ENCODE results near the gene GLB1L2.

Gene GLB1L2

GRCh38 chr11:134387501-134387900 lies 55.7 kb downstream of the GLB1L2 start:
- no peak for FAIRE-seq

- no peak for FAIRE-seq
Measured at GRCh38 chr11:134388590-134388989, 56.8 kb downstream of the GLB1L2 start.

GRCh38 chr11:134389464-134390180 lies 57.8 kb downstream of the GLB1L2 start:
- no peak for FAIRE-seq

- no peak for FAIRE-seq
Measured at GRCh38 chr11:134390706-134391569, 59.1 kb downstream of the GLB1L2 start.

DNA sequence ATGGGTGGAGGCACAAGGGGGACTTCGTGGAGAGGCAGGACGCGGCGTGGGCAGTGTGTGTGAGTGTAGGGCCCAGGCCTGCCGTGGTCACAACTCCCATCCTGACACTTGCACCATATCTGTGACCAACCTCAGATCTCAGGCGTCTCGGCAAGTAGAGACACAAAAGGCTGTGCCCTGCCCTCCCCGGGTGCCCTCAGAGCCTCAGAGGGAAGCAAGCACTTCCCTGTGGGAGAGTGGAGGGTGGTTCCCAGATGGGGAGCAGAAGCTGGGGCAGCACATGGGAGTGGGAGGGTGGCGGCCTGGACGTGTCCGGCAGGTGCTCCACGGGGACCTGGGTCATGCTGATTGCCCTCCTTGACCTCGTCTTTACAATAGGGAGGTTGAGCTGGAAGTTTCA lies 59.9 kb downstream of the GLB1L2 start:
- no peak for FAIRE-seq

DNA sequence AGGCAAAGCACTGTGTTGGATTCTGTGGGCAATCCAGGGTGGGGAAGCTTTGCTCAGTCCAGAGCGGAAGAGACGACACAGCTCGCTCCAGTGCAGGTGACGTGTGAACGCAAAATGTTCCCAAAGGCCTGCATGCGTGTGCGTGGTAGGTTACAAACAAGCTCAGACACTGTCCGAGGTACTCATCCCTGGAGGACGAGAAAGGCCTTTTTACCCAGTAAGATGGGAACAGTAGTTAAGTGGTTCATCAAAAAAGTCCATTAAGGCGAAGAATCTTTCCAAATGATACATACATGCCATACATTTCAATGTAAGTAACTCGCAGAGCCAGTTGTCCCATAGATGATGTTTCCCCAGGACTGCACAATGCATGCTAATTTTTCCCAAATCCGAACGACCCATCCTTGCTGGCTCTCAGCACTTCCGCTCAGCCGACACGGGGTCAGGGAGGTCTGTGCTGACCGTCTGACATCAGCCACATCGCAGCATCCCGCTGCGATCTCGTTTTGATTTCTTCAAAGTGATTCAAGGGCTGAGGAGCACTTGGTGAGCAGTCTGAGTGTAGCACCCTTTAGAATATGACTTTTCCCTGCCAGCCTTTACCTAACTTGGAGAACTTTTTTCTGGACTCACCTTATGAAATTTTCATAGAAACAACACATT lies 61.3 kb downstream of the GLB1L2 start:
- FAIRE-seq: no peak

DNA sequence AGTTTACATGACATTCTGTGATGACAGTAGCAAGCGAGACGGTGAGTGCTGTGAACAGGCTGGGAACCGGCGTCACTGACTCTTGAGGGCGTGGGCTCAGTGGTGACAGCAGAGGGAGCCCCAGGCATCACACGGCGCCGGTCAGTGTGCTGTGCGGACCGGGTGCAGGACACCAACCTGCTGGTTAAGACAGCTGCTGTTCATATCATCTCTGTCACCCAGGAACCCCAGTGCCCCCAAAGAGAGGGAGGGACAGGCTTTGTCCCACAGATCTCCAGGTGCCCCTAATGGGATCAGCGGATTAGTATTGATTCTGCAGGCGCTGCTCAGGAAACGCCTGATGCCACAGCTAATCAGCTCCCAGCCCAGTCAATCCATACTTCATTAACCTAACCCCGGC lies 61.9 kb downstream of the GLB1L2 start:
- no peak for FAIRE-seq

DNA sequence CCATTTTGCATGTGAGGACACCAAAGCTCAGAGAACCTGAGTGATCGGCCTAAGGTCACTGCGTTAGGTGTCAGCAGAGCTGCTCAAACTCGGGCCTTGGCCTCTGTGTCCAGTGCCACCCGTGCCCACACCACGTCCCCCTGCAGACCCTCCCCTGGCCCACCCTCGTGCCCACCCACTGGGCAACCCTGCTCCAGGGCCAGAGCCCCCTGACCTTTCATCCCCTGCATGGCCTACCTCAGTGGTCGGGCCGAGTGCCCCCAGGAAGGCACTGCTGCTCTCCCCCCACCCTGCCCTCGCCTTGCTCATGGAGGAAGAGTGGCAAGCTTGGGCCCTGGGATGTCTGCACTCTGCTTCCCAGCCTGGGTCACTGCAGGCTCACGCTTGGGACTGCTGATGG lies 62.5 kb downstream of the GLB1L2 start:
- no peak for FAIRE-seq

DNA sequence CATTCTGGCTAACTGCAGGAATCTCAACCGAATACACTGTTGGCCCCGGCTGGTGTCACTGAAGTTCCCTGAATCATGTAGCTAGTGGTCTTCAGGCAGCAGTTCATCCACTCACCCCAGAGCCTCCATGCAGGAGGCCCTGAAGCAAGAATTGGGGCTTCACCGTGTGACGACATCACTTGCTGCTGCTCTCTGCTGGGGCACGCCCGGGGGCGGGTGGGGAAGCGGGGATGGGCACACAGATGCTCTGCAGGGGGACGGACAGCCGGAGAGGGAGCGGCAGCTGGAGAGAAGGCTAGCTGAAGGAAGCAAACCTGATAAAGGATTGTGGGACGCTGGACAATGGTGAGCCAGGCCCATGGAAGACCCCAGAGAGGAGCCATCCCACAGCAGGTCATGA lies 63.2 kb downstream of the GLB1L2 start:
- no peak for FAIRE-seq

- FAIRE-seq: no peak
Measured at GRCh38 chr11:134397304-134398078, 65.7 kb downstream of the GLB1L2 start.

- no peak for FAIRE-seq
Measured at GRCh38 chr11:134398079-134398444, 66.3 kb downstream of the GLB1L2 start.

- FAIRE-seq: no peak
Measured at GRCh38 chr11:134398644-134399292, 67.0 kb downstream of the GLB1L2 start.

DNA sequence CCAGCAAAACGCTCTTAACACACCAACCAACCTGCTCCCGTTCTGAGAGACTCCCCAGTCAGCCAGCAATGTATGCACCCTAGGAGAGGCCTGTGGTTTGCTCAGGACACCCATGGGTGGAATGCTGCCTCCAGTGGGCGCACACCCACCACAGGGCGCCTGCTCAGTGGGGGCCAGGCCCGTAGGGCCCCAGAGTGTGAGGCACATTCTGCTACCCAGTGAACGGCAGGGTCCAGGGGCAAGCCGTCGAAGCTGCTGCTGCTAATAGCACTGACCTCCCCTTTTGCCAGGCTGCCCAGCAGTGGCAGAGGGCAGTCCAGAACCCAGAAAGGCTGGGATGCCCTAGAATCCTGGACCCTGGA lies 67.5 kb downstream of the GLB1L2 start:
- no peak for FAIRE-seq

GRCh38 chr11:134399996-134400395 lies 68.2 kb downstream of the GLB1L2 start:
- no peak for FAIRE-seq

DNA sequence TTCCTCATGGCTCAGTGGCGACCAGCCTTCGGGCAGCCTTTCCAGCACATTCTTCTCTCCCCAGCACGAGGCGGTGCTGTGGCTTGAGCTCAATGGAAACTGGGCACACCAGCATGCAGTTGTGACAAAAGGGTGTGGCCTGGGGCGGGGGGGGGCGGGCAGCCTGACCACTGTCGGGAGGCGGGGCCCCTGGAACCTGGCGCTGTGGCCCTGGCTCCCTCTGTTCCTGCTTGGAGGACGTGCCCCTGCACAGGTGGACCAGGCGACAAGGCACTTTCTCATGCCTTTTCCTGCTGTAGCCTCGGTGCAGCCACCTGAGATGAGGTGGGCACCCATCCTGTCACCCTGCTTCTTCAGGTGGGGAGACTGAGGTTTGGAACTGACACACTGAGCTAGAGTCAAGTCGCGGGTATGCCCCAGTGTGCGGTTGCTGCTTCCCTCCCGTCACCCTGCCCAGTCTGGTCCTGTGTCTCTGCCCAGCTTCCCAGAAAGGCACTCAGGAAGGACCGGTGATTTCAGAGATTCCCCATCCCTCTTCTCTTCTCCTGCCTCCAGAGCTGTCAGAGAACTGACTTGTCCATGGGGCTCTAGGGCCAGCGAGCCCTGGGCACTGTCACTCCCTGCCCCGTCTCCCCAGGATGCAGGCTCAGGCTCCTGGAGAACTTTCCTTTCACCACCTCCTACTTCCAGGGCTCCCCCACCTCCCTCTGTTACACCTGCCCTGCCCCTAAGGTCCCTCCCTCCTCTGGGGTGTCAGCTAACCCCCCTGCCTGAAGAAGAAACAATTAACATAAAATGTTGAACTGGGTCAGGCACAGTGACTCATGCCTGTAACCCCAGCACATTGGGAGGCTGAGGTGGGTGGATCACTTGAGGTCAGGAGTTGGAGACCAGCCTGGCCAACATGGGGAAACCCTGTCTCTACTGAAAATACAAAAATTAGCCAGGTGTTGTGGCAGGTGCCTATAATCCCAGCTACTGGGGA lies 70.3 kb downstream of the GLB1L2 start:
- FAIRE-seq: no peak

DNA sequence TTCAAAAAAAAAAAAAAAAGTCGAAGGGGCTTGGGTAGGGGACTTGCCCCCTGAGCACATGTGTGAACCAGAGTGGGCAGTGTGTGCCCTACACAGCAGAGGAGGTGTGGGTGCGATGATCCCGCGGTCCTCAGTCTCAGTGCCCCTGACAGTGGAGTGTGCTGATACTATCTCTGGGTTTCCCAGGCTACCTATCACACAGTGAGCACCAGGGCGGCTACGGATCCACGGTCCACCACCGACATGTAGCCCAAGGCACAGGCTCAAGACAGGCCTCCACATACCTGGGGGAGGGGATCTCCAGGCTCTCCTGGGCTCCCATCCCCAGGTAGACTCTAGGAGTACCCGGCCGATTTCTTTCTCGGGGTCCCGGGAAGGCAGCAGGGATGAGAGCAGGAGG lies 71.1 kb downstream of the GLB1L2 start:
- FAIRE-seq: no peak

DNA sequence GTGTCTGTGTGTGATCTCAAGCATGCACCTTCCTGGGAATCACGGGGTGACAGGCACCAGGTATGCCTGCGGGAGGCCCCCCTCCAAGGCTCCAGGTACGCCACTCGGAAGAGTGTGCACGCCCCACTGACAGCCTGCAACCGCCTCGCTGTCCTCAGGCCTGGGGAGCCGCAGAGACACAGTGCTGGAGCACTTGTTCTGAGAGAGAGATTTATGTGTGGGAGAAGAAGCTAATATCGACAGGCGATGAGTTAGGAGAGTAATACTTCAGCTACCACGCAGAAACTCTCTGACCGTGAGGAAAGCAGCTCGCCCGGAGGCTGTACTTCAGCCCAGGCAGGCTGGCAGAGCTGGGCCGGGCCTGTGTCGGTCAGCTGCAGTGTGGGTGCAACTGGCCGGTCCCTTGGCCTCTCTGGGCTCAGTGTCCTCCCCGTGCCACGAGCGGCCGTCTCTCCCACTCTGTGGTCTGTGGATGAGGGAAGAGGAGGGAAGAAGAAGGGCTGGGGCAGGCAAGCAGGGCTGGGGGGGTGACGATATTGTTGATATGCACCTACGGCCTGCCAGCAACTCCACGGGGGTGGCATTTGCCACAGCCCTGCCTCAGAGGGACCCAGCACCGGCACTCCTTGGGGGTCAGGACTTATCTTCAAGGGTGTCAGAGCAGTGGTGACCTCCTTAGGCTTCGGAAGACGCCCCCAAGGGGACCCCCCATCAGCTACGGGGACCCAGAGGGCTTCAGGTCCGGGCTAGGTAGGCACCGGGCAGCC lies 73.0 kb downstream of the GLB1L2 start:
- no peak for FAIRE-seq

GRCh38 chr11:134405436-134405835 lies 73.6 kb downstream of the GLB1L2 start:
- no peak for FAIRE-seq

DNA sequence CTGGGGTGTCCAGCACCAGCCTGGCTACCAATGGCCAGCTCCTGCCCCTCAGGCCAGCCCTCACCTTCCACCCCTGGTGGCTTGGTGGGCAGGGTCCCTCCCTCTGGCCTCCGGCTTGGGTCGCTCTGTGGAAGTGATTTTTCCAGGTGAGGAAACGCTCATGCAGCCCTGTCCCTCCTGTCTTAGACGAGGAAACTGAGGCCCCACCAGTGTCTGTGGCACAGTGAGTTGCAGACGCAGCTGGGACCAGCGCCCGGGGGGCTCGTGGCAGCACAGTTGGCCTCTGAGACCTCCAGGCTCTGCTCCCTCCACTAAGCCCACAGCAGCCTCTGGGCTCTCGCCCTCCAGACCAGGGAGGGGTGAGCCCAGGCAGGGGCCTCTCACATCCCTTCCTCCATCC lies 74.1 kb downstream of the GLB1L2 start:
- no peak for FAIRE-seq

Measured in G401.6 (cell line).